Stimulated activated naive CD4-positive, alpha-beta T cell treated with Interleukin-2 at 50 U/mL for 16 hours (primary cell): Measurements from ENCODE around the gene NCOR2.
"Not testable (repeated sequence)": the region's sequence is repeated elsewhere in the genome, so short reads cannot be mapped to it uniquely, and the experiment has no call there.

ENCODE experiments used
- DNase-seq: peaks from one replicate; lab custom pipeline; 2025; lab: John Stamatoyannopoulos, UW

The NCOR2 gene

DNA sequence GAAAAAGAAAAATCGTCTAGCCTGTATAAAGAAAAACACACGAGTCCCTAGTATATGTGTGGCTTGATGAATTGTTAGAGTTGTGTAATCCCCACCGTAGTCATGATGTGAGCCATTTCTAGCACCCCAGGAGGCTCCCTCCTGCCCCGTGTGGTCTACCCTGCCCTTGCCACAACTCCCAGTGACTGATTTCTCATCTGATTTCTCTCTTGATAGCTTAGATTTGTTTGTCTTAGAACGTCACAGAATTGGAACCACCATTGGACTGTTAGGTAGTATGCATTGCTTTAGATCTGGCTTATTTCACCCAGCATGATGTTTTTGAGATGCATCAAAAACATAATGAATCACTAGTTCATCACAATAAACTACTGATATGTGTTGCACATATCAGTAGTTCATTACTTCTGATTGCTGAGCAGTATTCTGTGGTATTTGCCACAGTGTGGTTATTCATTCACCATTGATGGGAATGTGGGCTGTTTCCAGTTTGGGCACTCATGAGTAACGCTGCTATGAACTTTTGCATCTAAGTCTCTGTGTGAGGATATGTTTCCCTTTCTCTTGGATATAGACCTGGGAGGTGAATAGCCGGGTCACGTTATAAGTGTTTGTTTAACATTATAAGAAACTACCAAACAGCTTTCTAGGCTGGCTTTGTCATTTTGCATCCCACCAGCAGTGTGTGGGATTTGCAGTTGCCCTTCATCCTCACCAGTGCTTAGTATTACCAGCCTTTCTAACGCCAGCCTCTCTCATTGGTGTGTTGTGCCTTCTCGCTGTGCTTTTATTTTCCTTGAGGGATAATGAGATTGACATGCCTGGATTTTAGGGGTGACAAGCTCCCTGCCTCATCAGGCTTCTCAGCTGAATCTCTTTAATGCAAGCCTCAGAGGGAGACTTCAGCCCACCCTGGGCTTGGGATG is 31.9 kb upstream of the NCOR2 start:
- peak; percentile 6 for DNase-seq

GRCh38 chr12:124597041-124597440 is 29.6 kb upstream of the NCOR2 start:
- no peak for DNase-seq

DNA sequence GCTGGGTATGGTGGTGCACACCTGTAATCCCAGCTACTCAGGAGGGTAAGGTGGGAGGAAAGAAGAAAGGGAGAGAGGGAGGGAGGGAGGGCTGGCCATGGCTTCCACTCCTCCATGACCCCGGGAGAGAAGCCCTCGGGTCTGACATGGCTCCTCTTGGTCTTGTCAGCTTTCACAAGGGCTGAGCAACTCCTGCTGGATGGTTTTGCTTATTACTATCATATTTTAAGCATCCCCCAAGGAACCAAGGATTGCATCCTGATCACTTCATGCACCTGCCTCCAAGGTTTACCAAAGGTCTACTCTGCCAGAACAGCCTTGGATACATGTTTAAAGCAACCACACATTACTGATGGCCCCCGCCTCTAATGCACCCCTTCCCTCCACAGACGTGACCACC is 28.0 kb upstream of the NCOR2 start:
- DNase-seq: no peak

DNA sequence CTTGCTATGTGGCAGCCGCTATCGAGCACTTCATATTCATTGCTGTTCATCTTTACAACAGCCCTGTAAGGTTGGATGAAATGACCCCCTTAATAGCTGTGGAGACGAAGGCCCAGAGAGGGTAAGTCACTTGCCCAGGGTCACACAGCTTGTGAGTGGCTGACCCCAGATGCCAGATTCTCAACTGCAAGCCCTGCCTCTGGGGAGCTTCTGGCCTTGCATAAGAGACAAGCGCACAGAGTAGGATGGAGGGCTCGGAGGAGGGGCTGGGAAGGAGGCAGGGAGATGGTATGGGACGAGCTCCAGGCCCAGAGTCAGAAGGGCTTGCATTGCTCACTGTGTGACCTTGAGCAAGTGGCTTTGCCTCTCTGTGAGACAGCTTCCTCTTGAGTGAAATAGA is 27.4 kb upstream of the NCOR2 start:
- DNase-seq: no peak

DNA sequence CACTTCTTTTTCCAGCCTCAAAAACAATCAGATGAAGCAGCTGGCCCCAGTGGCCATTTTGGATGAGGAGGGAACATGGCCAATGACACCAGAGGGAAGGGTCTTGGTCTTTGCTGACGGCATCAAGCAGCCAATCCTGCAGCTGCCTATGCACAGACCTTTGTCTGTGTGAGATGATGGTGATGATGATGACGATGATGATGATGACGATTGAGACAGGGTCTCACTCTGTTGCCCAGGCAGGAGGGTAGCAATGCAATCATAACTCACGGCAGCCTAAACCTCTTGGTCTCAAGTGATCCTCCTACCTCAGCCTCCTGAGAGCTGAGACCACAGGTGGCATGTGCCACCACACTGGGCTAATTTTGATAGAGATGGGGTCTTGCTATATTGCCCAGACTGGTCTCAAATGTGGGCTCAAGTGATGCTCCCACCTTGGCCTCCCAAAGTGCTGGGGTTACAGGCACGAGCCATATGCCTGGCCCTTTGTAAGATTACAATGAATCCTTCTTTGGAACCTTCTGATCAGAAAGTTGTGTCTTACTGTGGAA is 26.5 kb upstream of the NCOR2 start:
- DNase-seq: no peak

- DNase-seq: no peak
Measured at GRCh38 chr12:124593176-124593575, 25.8 kb upstream of the NCOR2 start.

- no peak for DNase-seq
Measured at GRCh38 chr12:124592481-124593160, 25.2 kb upstream of the NCOR2 start.

DNA sequence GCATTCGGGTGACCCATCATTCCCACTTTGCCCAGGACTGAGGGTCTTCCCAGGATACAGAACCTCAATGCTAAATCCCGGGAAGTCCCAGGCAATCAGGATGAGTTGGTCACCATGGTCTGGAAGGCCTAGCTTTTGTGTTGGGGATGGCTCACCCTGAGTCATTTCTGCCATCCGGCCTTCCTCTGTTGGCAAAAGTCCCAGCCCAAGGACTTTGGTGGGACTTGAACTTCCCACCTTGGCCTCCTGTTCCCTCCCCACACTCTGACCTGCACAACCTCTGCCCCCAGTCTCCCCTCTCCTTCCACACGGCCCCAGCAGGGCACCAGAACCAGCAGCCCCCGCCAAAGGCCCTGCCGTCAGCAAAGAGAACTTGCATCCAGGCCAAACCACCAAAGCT is 24.6 kb upstream of the NCOR2 start:
- DNase-seq: no peak

DNA sequence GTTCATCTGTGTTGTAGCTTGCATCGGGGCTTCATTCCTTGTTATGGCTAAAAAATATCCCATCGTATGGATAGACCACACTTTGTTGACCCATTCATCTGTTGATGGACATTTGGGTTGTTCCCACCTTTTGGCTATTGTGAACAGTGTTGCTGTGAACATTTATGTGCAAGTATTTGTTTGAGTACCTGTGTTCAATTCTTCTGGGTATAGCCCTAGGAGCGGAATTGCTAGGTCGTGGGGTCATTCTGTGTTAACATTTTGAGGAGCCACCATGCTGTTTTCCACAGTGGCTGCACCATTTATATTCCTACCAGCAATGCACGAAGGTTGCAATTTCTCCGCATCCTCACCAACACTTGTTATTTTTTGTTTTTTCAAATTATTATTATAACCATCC is 23.0 kb upstream of the NCOR2 start:
- no peak for DNase-seq

GRCh38 chr12:124588751-124589267 is 21.4 kb upstream of the NCOR2 start:
- DNase-seq: peak; percentile 10

DNA sequence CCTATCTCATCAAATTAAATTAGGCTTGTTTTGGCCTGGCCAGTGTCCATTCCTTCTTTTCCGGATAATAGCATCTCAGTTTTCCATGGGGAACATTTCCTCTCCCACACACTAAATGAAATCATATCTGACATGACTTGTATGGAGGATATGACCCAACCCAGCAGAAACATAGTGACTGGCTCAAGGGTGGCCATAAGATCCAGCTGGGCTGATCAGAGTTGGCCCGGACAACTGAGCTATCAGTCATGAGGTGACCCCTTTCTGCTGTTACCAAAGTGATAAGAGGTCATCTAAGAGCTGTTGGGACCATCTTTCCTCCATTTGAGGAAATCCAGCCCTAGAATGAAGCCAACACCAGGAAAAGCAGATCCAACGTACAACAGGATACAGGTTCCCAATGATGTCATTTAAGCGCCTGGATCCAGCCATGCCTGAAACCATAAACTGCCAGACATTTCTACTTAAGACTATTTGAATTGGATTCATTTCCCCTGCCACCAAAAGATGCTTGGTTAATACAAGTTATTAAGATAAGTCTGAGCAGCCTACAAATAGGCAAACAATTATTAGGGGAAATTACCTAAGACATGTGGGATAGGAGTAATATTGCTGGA is 20.7 kb upstream of the NCOR2 start:
- DNase-seq: no peak

DNA sequence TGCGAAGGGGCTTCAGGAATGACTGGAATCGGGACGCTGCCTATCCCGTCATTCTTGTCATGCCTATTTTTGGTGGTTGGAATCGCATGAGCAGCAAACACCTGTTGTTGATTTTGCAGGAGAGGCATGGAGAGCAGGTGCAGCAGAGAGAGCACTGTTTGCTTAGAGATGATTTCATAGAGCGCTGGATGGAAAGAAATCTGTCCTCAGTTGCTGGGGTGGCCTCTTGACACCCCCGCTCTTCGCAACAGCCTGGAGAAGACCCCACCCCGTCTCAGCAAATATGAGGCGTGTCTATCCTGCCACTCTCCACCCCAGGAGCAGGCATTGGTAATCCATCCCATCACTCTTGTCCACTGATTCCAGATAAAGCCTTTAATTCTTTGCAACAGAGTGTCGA is 19.3 kb upstream of the NCOR2 start:
- no peak for DNase-seq

GRCh38 chr12:124584494-124584893 is 17.1 kb upstream of the NCOR2 start:
- DNase-seq: not testable (repeated sequence)

DNA sequence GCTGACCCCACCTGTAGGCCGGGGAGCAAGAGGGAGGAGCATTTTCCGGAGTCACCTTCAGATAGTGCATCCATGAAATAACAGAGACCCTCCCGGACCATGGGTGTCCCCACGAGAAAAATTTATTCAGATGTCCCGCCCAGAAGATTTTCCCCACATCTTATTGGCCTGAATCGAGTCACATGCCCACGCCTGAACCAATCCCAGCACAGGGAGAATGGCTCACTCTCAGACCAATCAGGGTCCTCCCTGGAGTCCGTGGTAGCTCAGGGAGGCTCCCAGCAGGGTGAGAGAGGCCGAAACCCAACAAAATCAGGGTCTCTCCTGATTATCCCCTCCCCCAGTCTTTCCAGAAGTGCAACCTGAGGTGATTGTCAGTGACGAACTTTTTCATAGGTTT is 16.4 kb upstream of the NCOR2 start:
- DNase-seq: no peak

DNA sequence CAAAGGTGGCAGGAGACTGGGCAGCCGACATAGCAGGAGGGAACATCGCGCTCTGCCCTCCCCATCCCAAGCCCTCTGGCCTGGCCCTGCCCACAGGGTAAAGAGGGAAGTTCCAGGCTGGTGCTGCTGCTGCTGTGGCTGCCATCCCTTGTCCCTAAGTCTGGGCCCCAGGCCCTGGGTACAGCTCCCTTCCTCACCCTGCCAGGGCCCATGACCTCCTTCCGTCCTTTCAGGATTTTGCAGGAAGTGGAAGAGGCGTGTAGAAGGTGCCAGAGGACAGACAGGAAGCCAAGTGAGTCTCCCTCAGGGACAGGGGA is 14.7 kb upstream of the NCOR2 start:
- no peak for DNase-seq

- no peak for DNase-seq
Measured at GRCh38 chr12:124581307-124582107, 14.1 kb upstream of the NCOR2 start.

- no peak for DNase-seq
Measured at GRCh38 chr12:124579921-124580517, 12.6 kb upstream of the NCOR2 start.

- DNase-seq: no peak
Measured at GRCh38 chr12:124578854-124579253, 11.4 kb upstream of the NCOR2 start.

DNA sequence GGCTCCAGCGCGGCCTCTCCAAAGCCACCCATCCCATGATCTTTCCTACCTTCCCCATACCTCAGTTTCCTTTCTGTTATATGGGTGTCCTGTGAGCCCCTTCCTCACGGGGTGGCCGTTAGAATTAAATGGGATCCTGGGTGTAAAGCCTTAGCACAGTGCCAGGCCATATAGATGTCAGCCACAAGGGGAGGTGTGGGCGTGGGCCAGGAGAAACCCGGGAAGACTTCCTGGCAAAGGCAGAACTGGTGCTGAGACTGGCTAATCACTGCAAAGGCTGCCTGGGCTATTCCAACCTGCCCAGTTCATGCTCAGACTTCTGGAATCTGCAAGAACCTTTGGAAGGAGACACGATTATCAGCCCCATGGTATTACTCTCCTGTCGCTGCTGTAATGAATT is 11.0 kb upstream of the NCOR2 start:
- no peak for DNase-seq

DNA sequence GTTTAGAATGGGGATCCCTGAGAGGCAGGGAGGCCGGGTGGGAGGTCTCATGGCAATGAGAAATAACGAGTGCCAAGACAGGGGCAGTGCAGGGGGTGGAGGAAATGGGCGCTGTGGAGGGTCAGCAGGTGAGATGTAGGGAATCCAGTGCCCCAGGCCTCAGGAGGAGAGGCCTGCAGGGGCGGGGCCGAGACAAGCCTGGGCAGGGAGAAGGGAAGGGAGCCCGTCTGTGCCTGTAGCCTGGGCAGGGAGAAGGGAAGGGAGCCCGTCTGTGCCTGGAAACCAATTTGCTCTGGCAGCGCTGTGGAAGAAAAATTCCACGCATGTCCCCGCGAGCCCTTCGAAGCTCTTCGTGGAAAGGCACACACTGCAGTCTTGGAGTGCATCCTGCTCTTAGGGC is 10.6 kb upstream of the NCOR2 start:
- no peak for DNase-seq

DNA sequence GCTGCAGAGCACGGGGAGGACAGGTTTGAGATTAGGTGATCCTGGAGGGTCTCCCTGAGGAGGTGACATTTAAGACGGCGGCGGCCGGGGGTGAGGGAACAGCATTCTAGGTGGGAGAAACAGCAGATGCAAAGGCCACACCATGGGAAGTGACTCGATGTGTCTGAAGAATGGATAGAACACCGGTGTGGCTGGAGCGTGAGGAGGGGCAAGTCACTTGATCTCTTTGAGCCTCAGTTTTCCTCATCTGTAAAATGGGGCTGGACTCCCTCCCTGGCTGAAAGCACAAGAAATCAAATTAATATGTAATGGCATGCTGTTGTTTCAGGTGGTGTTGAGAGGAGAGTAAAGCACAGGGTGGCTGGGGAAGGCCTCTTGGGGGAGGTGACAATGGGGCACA is 10.0 kb upstream of the NCOR2 start:
- DNase-seq: no peak
